GM18526 (cell line): Measurements from ENCODE around the gene TXNDC2.

Source experiments
- POLR2A ChIP-seq: IDR thresholded peaks from 3 replicates; pipeline ENCODE4 v1.6.1; 2011; ENCODE audit not compliant: insufficient read length; ENCODE audit errors: extremely low read depth

TXNDC2 gene

DNA sequence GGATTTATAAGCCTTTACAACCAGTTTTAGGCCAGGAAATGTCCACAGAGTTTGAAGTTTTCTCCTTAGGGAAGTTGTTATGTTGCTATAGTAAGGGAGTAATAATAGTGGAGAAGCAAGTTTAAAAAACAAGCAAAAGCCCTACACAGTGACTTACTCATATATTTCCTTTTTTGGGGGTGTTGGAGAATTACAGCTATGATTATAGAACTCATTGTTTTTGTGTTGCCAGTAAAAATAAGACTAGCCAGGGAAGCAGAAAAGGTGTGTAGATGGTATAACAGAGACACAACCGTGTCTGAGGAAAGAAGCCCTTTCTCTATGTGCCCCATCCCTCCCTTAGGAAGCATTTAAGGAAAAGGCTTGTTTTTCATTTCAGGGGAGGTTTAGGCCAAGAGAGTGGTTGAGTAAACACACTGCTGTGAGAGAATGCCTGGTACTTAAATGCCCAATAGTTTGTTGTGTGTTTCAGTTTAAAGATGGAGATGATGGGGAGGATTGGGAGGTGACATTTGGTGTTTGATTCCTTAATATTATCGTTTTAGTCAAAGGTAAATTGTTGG is 30.4 kb downstream of the TXNDC2 start:
- TF ChIP-seq POLR2A = no peak

DNA sequence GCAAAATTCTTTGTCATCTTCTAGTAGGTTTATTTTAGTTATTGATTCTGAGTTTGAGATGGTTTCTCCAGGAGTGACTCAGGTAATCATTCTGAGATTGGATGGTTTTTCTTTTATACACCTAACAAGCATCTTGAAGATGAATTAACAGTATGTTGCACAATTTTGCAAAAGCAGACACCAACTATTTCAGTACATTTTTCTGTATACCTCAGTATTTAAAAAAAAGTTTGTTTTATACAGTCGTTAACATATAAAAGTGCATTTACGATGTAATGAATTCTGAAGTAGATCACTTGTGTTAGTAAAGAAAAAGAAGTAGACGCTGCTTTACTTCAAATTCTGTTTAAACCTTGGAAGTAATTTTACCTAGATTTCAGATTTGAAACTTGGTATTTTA is 31.0 kb downstream of the TXNDC2 start:
- TF ChIP-seq POLR2A = no peak

DNA sequence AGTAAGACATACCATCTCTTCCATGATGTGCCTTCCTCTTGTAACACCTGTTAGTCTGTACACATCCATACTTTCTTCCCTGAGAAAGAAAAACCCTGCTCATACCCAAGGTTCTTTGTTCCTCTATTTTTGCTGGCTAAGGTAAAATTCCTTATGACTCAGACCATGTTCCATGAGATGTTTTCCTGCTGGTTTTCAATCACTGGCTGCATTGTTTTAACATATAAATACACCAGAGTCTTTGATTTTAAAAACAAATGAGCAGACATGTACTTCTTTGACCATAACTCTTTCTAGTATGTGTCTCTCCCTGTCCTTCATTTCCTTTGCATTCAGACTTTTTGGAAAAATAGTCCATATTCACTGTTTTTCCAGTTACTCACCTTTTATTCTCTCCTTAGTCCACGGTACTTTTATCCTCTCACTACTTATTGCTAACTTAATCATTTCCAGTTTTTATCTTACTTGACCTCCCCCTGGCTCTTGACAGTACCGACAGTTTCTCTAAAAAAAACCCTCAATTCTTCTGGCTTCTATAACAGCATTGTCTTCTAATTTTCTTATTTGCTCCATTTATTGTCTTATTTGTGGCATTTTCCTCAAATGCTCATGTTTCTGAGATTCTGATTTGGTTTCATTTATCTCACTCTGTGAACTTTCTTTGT is 32.4 kb downstream of the TXNDC2 start:
- no peak for TF ChIP-seq POLR2A

DNA sequence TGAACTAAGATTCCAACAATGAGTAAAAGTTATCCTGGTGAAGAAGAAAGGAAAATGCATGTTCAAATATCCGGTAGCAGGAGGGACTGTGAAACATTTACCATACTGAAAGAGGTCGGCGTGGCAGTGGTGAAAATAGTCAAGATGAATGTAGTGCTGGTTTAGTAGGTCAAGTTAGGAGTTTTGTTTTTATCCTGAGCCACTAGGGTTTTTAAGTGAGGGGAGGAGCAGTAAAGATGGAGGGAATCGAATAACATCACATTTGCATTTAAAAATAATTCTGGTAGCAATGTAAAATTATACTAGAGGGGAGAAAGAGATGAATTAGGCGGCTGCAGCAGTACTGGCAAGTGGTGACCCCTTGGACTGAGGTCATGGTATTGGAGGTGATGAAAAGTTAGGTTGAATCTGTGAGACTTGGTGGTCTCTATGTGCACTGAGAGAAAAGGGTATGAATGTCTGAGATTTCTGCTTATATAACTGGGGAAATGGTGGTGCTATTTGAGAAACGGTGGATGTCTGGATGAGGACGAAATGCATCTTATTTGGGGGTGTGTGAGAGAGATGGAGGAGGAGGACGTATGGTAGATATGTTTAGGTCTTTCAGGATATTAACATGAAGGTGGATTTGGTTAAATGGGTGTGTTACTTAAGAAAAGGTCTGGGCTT is 33.9 kb downstream of the TXNDC2 start:
- no peak for TF ChIP-seq POLR2A

DNA sequence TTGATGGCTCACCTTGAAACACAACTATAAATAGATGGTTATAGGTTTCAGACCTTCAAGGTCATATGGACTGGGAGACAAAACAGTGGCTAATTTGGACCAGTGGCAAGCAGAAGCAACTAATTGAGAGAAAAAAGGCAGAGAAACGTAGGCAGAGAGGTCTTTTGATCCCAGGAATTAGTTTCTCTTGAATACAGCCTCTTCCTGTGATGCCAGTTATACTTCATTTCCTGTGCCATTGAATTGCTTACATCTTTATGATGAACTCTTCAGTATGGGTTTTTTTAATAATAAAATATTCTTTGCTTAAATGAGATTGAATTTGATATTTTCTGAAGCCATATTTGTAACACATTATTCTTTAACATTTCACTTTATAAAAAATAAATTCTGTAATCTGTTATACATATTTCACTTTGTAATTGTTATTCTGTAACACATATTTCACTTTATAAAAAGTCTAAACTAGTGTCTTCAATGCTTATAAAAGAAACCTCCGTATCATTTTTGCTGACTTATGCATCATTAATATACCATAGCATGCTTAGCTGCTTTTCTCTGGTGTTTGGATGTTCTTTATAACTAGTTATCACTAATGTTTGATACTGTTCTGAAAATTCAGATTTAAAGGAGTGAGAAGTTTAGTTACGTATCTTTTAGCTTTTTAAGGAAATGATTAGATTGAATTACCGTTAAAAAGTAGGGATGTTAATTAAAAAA is 37.0 kb downstream of the TXNDC2 start:
- TF ChIP-seq POLR2A = no peak

DNA sequence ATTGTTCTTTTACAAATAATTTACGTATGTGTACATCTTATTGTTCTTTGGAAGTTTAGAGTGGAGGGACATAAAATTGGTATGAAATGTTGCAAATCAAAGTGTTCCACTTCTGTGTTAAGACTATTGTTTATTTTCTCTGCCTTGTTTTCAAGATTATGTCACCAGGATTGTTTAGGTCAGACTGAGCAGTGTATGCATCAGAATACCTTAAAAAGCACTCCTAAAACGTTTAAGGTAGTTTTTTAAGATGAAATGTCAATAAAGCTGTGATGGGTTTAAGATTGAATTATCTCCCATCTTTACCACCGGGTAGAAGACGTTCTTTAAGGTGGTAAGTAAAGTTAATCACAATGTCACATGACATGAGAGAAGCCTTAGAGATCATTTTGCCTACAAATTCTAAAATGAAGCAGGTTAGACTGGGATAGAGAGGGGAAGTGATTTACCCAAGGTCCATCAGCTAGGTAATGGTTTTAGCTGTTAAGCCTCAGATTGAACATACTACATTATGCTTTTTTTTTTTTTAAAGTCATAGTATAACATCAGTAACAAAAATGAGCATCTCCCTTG is 38.7 kb downstream of the TXNDC2 start:
- TF ChIP-seq POLR2A = no peak

DNA sequence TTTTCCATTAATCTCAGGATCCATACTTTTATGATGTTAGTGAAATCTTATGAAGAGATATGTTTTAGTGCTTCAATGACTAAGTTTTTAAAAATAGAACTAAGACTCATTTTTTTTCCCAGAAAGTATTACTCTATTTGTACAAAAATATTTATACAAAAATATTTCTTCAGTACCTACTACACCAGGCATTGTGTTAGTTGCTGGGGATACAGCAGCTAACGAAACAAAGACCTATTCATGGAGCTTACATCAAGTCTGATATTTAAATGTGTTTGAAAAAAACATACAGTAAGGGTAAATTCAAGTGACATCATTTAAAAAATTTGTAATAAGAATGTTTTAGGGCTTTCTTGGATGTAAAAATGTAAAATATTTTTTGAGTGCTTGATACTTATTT is 39.6 kb downstream of the TXNDC2 start:
- no peak for TF ChIP-seq POLR2A

DNA sequence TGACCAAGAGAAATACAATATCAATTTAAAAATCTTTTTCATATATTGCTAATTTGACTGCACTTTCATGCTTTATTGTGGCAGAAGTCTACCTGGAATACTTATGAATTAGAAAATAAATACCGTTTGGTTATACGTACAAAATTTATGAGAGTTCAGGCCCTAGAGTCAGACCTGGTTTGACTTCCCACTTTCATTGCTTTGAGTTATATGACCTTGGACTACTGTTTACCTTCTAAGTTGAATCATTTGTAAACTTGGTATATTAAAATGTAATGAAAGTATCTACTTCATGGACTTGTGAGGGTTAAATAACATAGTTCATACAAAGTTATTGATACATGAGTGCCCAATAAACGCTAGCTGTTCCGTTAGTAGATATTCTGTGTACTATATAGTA is 40.0 kb downstream of the TXNDC2 start:
- TF ChIP-seq POLR2A = no peak

DNA sequence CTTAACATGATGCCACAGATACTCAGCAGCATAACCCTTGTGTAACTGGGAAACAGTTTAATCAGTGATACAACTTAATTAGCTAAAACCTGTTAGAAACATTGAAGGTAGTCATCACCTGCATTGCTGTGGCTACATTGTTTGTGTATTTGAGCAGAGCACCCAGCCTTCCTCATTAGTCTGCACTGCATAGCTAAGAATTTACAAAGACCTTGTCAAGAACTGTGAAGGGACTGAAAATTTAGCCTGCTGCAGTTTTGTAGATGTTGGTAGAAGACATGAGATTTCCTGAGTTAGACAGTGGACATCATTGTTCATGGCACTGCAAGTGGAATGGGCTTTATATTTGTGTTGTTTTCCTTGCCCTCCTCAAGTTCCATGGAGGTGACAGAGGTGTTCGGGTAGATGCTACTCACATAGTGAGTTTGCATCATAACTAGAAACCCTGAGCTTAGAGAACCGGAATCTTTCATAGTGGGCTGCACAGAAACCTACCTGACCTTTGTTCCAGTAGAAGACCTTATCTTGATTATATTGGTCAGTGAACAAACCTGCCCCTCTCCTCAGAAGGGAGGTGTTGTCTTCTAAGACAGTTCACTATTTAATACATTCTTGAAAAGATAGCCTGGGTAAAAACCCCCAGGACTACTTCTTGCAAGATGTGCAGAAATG is 40.6 kb downstream of the TXNDC2 start:
- no peak for TF ChIP-seq POLR2A

DNA sequence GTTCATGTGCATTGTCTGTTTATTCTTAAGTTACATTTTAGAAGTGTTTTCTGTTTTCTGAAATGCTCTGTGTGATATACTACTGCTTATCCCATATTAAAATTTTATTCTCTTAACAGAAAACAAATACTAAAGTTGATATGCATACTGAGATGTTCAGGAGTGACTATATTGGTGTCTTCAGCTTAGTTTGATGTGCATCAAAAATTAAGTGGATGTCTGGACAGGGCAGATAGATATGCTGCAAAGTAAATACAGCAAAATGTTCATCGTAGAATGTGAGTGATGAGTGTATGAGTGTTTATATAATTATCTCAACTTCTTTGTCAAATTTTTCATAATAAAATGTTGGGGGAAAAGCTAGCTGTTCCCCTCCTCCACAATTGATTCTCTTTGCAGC is 41.2 kb downstream of the TXNDC2 start:
- TF ChIP-seq POLR2A = no peak

DNA sequence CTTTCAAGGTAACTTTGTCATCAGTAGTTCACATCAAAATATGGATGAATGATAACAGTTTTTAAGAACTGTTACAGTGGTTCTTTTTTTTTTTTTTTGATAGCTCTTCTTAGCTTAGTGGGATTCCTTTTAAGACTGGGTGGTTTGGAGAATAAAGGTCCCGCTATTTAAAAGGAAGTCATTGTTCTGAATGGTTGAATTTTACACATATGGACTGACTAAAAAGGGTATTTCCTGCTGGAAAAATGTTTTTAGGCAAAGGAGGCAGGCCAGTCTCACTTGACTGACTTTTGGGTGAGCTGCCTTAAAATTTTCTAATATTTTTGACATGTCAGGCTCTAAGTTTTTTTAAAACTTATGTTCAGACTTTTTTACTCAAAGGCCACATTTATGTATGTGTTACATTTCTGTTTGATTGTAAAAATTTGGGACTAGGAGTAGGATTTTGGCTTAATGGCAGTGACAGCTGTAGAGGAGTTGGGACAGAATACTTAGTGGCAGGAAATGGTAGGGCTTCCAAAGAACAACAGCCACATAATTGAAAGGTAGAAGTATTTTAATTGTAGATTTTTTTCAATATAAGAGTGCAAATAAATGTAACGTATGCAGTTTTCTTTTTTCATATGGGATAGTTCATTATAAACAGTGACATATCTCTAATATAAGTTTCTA is 41.8 kb downstream of the TXNDC2 start:
- no peak for TF ChIP-seq POLR2A

DNA sequence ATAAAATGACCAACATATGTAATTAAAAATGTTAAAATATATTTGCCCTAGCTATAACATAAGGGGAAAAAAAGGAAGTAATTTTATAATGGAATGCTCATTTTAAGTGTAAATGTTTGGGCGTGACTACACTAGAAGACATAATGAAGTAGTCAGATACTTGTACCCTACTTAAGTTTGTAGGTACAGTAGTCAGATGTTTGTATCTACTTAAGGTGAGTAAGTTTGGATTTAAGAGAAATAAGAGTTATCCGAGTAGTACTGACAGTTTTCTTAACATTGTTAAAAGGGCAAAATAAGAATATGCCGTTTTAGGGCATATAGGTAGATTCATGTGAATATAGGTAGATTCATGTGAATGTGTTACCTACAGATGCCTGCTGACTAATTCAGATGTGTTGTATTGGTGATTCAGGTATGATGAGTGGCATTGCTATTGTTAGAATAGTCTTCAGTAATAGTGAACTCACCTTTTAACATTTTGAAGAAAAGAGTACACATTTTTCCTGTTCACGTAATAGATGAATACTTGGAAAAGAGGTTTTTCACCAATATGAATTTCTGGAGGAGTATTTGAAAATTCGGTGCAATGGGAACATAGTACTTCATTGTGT is 43.0 kb downstream of the TXNDC2 start:
- TF ChIP-seq POLR2A = no peak

DNA sequence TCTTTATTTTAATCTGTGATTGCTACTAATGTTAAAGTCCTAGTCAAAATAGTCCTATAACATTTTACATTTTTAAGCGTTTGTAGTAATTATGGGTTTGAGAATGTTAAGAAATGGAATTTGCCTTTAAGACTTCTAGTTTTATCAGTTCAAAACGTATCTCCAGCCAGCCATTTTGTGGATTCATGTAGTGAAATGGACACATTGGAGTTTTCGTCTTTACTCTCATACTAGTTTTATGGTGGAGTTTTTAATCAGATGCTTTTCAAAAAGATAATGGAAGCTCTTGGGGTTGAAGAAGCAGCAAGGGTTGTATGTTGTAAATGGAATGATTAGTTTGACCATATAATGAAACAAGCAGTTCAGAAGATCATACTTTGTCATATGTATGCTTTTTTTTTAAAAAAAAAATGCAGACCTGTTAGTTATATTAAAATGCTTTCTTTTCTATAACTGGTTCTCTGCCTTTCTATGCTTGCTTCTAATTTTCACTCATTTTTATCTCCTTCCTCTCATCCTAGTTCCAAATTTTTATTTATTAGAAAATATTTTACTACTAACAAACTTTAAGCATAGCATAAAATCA is 44.6 kb downstream of the TXNDC2 start:
- no peak for TF ChIP-seq POLR2A

DNA sequence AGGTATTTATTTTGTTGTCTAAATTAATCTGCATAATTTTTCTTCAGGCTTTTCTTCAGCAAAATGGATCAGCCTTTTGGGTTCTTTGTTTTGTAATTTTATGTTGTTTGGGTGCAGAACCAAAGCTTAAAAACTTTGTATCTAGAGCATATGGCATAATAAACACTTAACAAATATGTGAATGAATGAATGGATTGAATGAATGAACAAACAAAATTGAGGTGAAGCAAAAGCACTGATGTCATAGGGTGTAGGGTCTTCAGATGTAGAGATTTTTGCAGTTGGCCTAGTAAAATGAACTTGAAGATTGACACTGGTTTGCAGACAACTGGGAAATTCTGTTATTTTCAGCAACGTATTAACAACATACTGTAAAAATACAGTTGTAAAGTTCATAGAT is 45.4 kb downstream of the TXNDC2 start:
- no peak for TF ChIP-seq POLR2A
